Measurements from ENCODE around the gene FSIP1.

The FSIP1 gene

GRCh38 chr15:39641191-39641889 is 141.3 kb downstream of the FSIP1 start:
- Histone ChIP-seq H2BK120ac (ENCODE audit: insufficient read depth, low read length, poor library complexity) (peak overlapping the region; percentile 60), H2BK5ac (ENCODE audit: low read depth, low read length, poor library complexity) (peak overlapping the region; percentile 57), H3K27ac (ENCODE audit: low read depth, low read length) (peak overlapping the region; percentile 42), H3K9ac (ENCODE audit: low read length) (no peak overlapping the region), H4K91ac (ENCODE audit: low read depth, low read length) (peak overlapping the region; percentile 70), H3K9me3 (ENCODE audit: insufficient read depth, low read depth, low read length) (no peaks in the 10 kb centered on the region), H3K36me3 (ENCODE audit: control insufficient read depth in 1 of 2, insufficient read depth in 2 of 2, low read length in 2 of 2) (no peaks in the 10 kb centered on the region), H4K12ac (ENCODE audit: low read depth, low read length) (no peak overlapping the region), H3K4me1 (ENCODE audit: control insufficient read depth in 1 of 2, insufficient read depth in 2 of 2, low read length in 2 of 2) (peaks cover 3 to 11% of the 10 kb centered on the region in 2 experiments), H3K4ac (ENCODE audit: low read depth, low read length) (no peak overlapping the region), H3K14ac (ENCODE audit: low read length) (no peak overlapping the region), H3K23ac (ENCODE audit: low read length) (no peak overlapping the region), H3K4me2 (ENCODE audit: low read length) (peak overlapping the region; percentile 33), H4K8ac (ENCODE audit: low read depth, low read length) (no peak overlapping the region), H2AK5ac (ENCODE audit: low read length) (no peak overlapping the region), H3K4me3 (ENCODE audit: low read depth, low read length) (no peak overlapping the region), H3K79me1 (ENCODE audit: low read length) (peaks cover 4% of the 10 kb centered on the region), H3K27me3 (ENCODE audit: insufficient read depth, low read length) (no peaks in the 10 kb centered on the region), H3K18ac (ENCODE audit: low read length) (no peak overlapping the region), H2AFZ (ENCODE audit: insufficient read depth, low read length, poor library complexity) (no peak overlapping the region), H2BK12ac (ENCODE audit: low read length) (peak overlapping the region; percentile 96), H3K79me2 (ENCODE audit: control insufficient read depth, insufficient read depth, low read length, poor library complexity) (no peaks in the 10 kb centered on the region)
- WGBS (ENCODE audit: extremely low coverage, insufficient coverage, insufficient read length): no CpG with 5 or more reads among the region's 11 CpGs
- DNase-seq: peak in 1 of 2 donors; percentile 27

- no peak overlapping the region for H4K91ac ChIP-seq (ENCODE audit: low read depth, low read length)
- no peak overlapping the region for H2BK120ac ChIP-seq (ENCODE audit: insufficient read depth, low read length, poor library complexity)
- WGBS (ENCODE audit: extremely low coverage, insufficient coverage, insufficient read length): no CpG with 5 or more reads among the region's 3 CpGs
- H3K27me3 ChIP-seq (ENCODE audit: insufficient read depth, low read length): no peaks in the 10 kb centered on the region
- H3K27ac ChIP-seq (ENCODE audit: low read depth, low read length): no peak overlapping the region
- H3K79me2 ChIP-seq (ENCODE audit: control insufficient read depth, insufficient read depth, low read length, poor library complexity): no peaks in the 10 kb centered on the region
- H2AK5ac ChIP-seq (ENCODE audit: low read length): no peak overlapping the region
- peak overlapping the region; percentile 76 for H2BK12ac ChIP-seq (ENCODE audit: low read length)
- no peak for DNase-seq
- H3K23ac ChIP-seq (ENCODE audit: low read length): no peak overlapping the region
- H3K4me2 ChIP-seq (ENCODE audit: low read length): no peak overlapping the region
- H2BK5ac ChIP-seq (ENCODE audit: low read depth, low read length, poor library complexity): no peak overlapping the region
- H3K14ac ChIP-seq (ENCODE audit: low read length): no peak overlapping the region
- no peak overlapping the region for H4K8ac ChIP-seq (ENCODE audit: low read depth, low read length)
- H2AFZ ChIP-seq (ENCODE audit: insufficient read depth, low read length, poor library complexity): no peak overlapping the region
- H3K4me1 ChIP-seq (ENCODE audit: control insufficient read depth in 1 of 2, insufficient read depth in 2 of 2, low read length in 2 of 2): peaks cover 3 to 11% of the 10 kb centered on the region in 2 experiments
- no peak overlapping the region for H3K9ac ChIP-seq (ENCODE audit: low read length)
- H3K79me1 ChIP-seq (ENCODE audit: low read length): peaks cover 4% of the 10 kb centered on the region
- H3K4me3 ChIP-seq (ENCODE audit: low read depth, low read length): no peak overlapping the region
- no peak overlapping the region for H4K12ac ChIP-seq (ENCODE audit: low read depth, low read length)
- H3K18ac ChIP-seq (ENCODE audit: low read length): no peak overlapping the region
- H3K9me3 ChIP-seq (ENCODE audit: insufficient read depth, low read depth, low read length): no peaks in the 10 kb centered on the region
- no peaks in the 10 kb centered on the region for H3K36me3 ChIP-seq (ENCODE audit: control insufficient read depth in 1 of 2, insufficient read depth in 2 of 2, low read length in 2 of 2)
- H3K4ac ChIP-seq (ENCODE audit: low read depth, low read length): no peak overlapping the region
Observed at GRCh38 chr15:39640665-39641064, 142.0 kb downstream of the FSIP1 start.

- no peak overlapping the region for H3K18ac ChIP-seq (ENCODE audit: low read length)
- WGBS (ENCODE audit: extremely low coverage, insufficient coverage, insufficient read length): no CpG with 5 or more reads among the region's 1 CpG
- no peak overlapping the region for H3K14ac ChIP-seq (ENCODE audit: low read length)
- no peak overlapping the region for H4K8ac ChIP-seq (ENCODE audit: low read depth, low read length)
- no peak overlapping the region for H2BK5ac ChIP-seq (ENCODE audit: low read depth, low read length, poor library complexity)
- H2BK12ac ChIP-seq (ENCODE audit: low read length): no peak overlapping the region
- no peaks in the 10 kb centered on the region for H3K9me3 ChIP-seq (ENCODE audit: insufficient read depth, low read depth, low read length)
- H3K4ac ChIP-seq (ENCODE audit: low read depth, low read length): no peak overlapping the region
- no peak overlapping the region for H2AK5ac ChIP-seq (ENCODE audit: low read length)
- H3K4me3 ChIP-seq (ENCODE audit: low read depth, low read length): no peak overlapping the region
- no peak overlapping the region for H3K27ac ChIP-seq (ENCODE audit: low read depth, low read length)
- peaks cover 4% of the 10 kb centered on the region for H3K79me1 ChIP-seq (ENCODE audit: low read length)
- no peak overlapping the region for H4K91ac ChIP-seq (ENCODE audit: low read depth, low read length)
- no peaks in the 10 kb centered on the region for H3K27me3 ChIP-seq (ENCODE audit: insufficient read depth, low read length)
- peaks cover under 1 to 5% of the 10 kb centered on the region in 2 experiments for H3K4me1 ChIP-seq (ENCODE audit: control insufficient read depth in 1 of 2, insufficient read depth in 2 of 2, low read length in 2 of 2)
- H3K23ac ChIP-seq (ENCODE audit: low read length): no peak overlapping the region
- no peak overlapping the region for H3K4me2 ChIP-seq (ENCODE audit: low read length)
- no peak overlapping the region for H2AFZ ChIP-seq (ENCODE audit: insufficient read depth, low read length, poor library complexity)
- H4K12ac ChIP-seq (ENCODE audit: low read depth, low read length): no peak overlapping the region
- H3K9ac ChIP-seq (ENCODE audit: low read length): no peak overlapping the region
- H2BK120ac ChIP-seq (ENCODE audit: insufficient read depth, low read length, poor library complexity): no peak overlapping the region
- H3K79me2 ChIP-seq (ENCODE audit: control insufficient read depth, insufficient read depth, low read length, poor library complexity): no peaks in the 10 kb centered on the region
- no peaks in the 10 kb centered on the region for H3K36me3 ChIP-seq (ENCODE audit: control insufficient read depth in 1 of 2, insufficient read depth in 2 of 2, low read length in 2 of 2)
- no peak for DNase-seq
Observed at GRCh38 chr15:39639037-39639436, 143.6 kb downstream of the FSIP1 start.

- no peak overlapping the region for H4K91ac ChIP-seq (ENCODE audit: low read depth, low read length)
- no peak overlapping the region for H3K4me2 ChIP-seq (ENCODE audit: low read length)
- no peak overlapping the region for H4K8ac ChIP-seq (ENCODE audit: low read depth, low read length)
- DNase-seq: no peak
- H3K79me1 ChIP-seq (ENCODE audit: low read length): peaks cover 4% of the 10 kb centered on the region
- H3K27ac ChIP-seq (ENCODE audit: low read depth, low read length): no peak overlapping the region
- no peak overlapping the region for H2AK5ac ChIP-seq (ENCODE audit: low read length)
- peaks cover 0 to 6% of the 10 kb centered on the region in 2 experiments for H3K4me1 ChIP-seq (ENCODE audit: control insufficient read depth in 1 of 2, insufficient read depth in 2 of 2, low read length in 2 of 2)
- no peak overlapping the region for H2BK120ac ChIP-seq (ENCODE audit: insufficient read depth, low read length, poor library complexity)
- H2AFZ ChIP-seq (ENCODE audit: insufficient read depth, low read length, poor library complexity): no peak overlapping the region
- no peak overlapping the region for H3K14ac ChIP-seq (ENCODE audit: low read length)
- H3K4me3 ChIP-seq (ENCODE audit: low read depth, low read length): no peak overlapping the region
- no peak overlapping the region for H3K23ac ChIP-seq (ENCODE audit: low read length)
- no peak overlapping the region for H3K18ac ChIP-seq (ENCODE audit: low read length)
- no peaks in the 10 kb centered on the region for H3K79me2 ChIP-seq (ENCODE audit: control insufficient read depth, insufficient read depth, low read length, poor library complexity)
- H3K36me3 ChIP-seq (ENCODE audit: control insufficient read depth in 1 of 2, insufficient read depth in 2 of 2, low read length in 2 of 2): no peaks in the 10 kb centered on the region
- no CpG with 5 or more reads among the region's 1 CpG for WGBS (ENCODE audit: extremely low coverage, insufficient coverage, insufficient read length)
- no peak overlapping the region for H4K12ac ChIP-seq (ENCODE audit: low read depth, low read length)
- no peak overlapping the region for H2BK5ac ChIP-seq (ENCODE audit: low read depth, low read length, poor library complexity)
- H3K27me3 ChIP-seq (ENCODE audit: insufficient read depth, low read length): no peaks in the 10 kb centered on the region
- H3K9ac ChIP-seq (ENCODE audit: low read length): no peak overlapping the region
- no peak overlapping the region for H3K4ac ChIP-seq (ENCODE audit: low read depth, low read length)
- peaks cover 2% of the 10 kb centered on the region for H3K9me3 ChIP-seq (ENCODE audit: insufficient read depth, low read depth, low read length)
- no peak overlapping the region for H2BK12ac ChIP-seq (ENCODE audit: low read length)
Observed at GRCh38 chr15:39638041-39638440, 144.6 kb downstream of the FSIP1 start.
